ENCODE data around the gene FARP2.

Gene FARP2

GRCh38 chr2:241425368-241425767 lies 69.3 kb downstream of the FARP2 start:
- peaks cover 12% of the 10 kb centered on the region; the same call in 1 of the 2 replicates for H3K9me3 ChIP-seq (ENCODE audit: insufficient read depth, low read depth, low read length)
- no peak overlapping the region for H2AFZ ChIP-seq (ENCODE audit: low read length)
- H3K4me3 ChIP-seq (ENCODE audit: low read length, poor library complexity, severe bottlenecking): no peak overlapping the region
- no peaks in the 10 kb centered on the region for H3K4me1 ChIP-seq (ENCODE audit: insufficient read depth, low read length, poor library complexity, severe bottlenecking)
- H3K36me3 ChIP-seq (ENCODE audit: insufficient read depth, low read length): peaks cover 15% of the 10 kb centered on the region; the same call in 1 of the 2 replicates
- TF ChIP-seq EZH2phosphoT487 (IDR thresholded peaks at IDR 0.05; ENCODE audit: borderline replicate concordance) (no peak), CTCF (conservative IDR thresholded peaks at IDR 0.05; ENCODE audit: low read length) (no peak)
- no peaks in the 10 kb centered on the region for H3F3A ChIP-seq (ENCODE audit: low read depth)
- H3K79me2 ChIP-seq (ENCODE audit: insufficient read depth, low read length): no peaks in the 10 kb centered on the region
- H4K20me1 ChIP-seq (ENCODE audit: insufficient read depth, low read length, poor library complexity, severe bottlenecking): no peaks in the 10 kb centered on the region
- H3K9me2 ChIP-seq (replicated peaks; ENCODE audit: low read depth, low read length): no peaks in the 10 kb centered on the region
- no peak overlapping the region for H3K4me2 ChIP-seq (ENCODE audit: low read depth, low read length, poor library complexity, severe bottlenecking)
- no peaks in the 10 kb centered on the region for H3K27me3 ChIP-seq (ENCODE audit: insufficient read depth, low read length, poor library complexity, severe bottlenecking)
- no peak overlapping the region for H3K9ac ChIP-seq (ENCODE audit: low read depth, low read length, poor library complexity, severe bottlenecking)

- H3K4me1 ChIP-seq (ENCODE audit: insufficient read depth, low read length, poor library complexity, severe bottlenecking): no peaks in the 10 kb centered on the region
- no peaks in the 10 kb centered on the region for H3K9me3 ChIP-seq (ENCODE audit: insufficient read depth, low read depth, low read length)
- peaks cover 12% of the 10 kb centered on the region; the same call in 1 of the 2 replicates for H3K36me3 ChIP-seq (ENCODE audit: insufficient read depth, low read length)
- no peaks in the 10 kb centered on the region for H3K79me2 ChIP-seq (ENCODE audit: insufficient read depth, low read length)
- H3K9me2 ChIP-seq (replicated peaks; ENCODE audit: low read depth, low read length): no peaks in the 10 kb centered on the region
- TF ChIP-seq CTCF (conservative IDR thresholded peaks at IDR 0.05; ENCODE audit: low read length) (no peak), EZH2phosphoT487 (IDR thresholded peaks at IDR 0.05; ENCODE audit: borderline replicate concordance) (no peak)
- no peak overlapping the region for H3K4me2 ChIP-seq (ENCODE audit: low read depth, low read length, poor library complexity, severe bottlenecking)
- H3K4me3 ChIP-seq (ENCODE audit: low read length, poor library complexity, severe bottlenecking): no peak overlapping the region
- no peaks in the 10 kb centered on the region for H3K27me3 ChIP-seq (ENCODE audit: insufficient read depth, low read length, poor library complexity, severe bottlenecking)
- H3F3A ChIP-seq (ENCODE audit: low read depth): no peaks in the 10 kb centered on the region
- no peak overlapping the region for H2AFZ ChIP-seq (ENCODE audit: low read length)
- H3K9ac ChIP-seq (ENCODE audit: low read depth, low read length, poor library complexity, severe bottlenecking): no peak overlapping the region
- H4K20me1 ChIP-seq (ENCODE audit: insufficient read depth, low read length, poor library complexity, severe bottlenecking): no peaks in the 10 kb centered on the region
Observed at GRCh38 chr2:241430178-241430577, 74.1 kb downstream of the FARP2 start.

- H2AFZ ChIP-seq (ENCODE audit: low read length): no peak overlapping the region
- no peaks in the 10 kb centered on the region for H3K9me2 ChIP-seq (replicated peaks; ENCODE audit: low read depth, low read length)
- no peak for TF ChIP-seq EZH2phosphoT487 (IDR thresholded peaks at IDR 0.05; ENCODE audit: borderline replicate concordance)
- no peak for TF ChIP-seq CTCF (conservative IDR thresholded peaks at IDR 0.05; ENCODE audit: low read length)
- no peaks in the 10 kb centered on the region for H4K20me1 ChIP-seq (ENCODE audit: insufficient read depth, low read length, poor library complexity, severe bottlenecking)
- H3K36me3 ChIP-seq (ENCODE audit: insufficient read depth, low read length): peaks cover 17% of the 10 kb centered on the region; the same call in 1 of the 2 replicates
- no peaks in the 10 kb centered on the region for H3K9me3 ChIP-seq (ENCODE audit: insufficient read depth, low read depth, low read length)
- no peaks in the 10 kb centered on the region for H3K79me2 ChIP-seq (ENCODE audit: insufficient read depth, low read length)
- H3K27me3 ChIP-seq (ENCODE audit: insufficient read depth, low read length, poor library complexity, severe bottlenecking): no peaks in the 10 kb centered on the region
- no peak overlapping the region for H3K9ac ChIP-seq (ENCODE audit: low read depth, low read length, poor library complexity, severe bottlenecking)
- H3K4me3 ChIP-seq (ENCODE audit: low read length, poor library complexity, severe bottlenecking): no peak overlapping the region
- no peaks in the 10 kb centered on the region for H3F3A ChIP-seq (ENCODE audit: low read depth)
- H3K4me1 ChIP-seq (ENCODE audit: insufficient read depth, low read length, poor library complexity, severe bottlenecking): no peaks in the 10 kb centered on the region
- no peak overlapping the region for H3K4me2 ChIP-seq (ENCODE audit: low read depth, low read length, poor library complexity, severe bottlenecking)
Observed at GRCh38 chr2:241432824-241433448, 76.9 kb downstream of the FARP2 start.

Measured in Loucy (cell line).